Measurements from ENCODE around the gene SYCP2. TPM values are rescaled to one million over a fixed set of nuclear protein-coding genes. Genes with fewer than 3 reads are reported as not detected.

The SYCP2 gene
- total RNA-seq, 1 donor from 2014 or later, result 1.2 TPM

DNA sequence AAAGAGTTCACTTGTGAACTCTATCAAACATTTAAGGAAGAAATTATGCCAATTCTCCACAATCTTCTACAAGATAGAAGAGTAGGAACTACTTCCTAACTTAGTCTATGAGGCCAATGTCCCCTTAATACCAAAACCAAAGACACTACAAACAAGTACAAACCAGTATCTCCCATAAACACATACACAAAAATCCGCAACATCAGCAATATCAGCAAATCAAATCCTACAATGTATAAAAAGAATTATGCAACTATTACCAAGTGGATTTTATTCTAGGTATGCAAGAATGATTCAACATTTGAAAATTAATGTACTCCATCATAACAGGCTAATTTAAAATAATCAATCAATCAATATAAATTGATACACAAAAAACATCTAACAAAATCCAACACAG, 45.4 kb downstream of the SYCP2 start:
- TF ChIP-seq CTCF (conservative IDR thresholded peaks at IDR 0.05; ENCODE audit: low read depth, low read length), result no peak
- DNase-seq (ENCODE audit: low read depth), result no peak
- no peak overlapping the region for H3K4me3 ChIP-seq (ENCODE audit: low read depth, low read length)

DNA sequence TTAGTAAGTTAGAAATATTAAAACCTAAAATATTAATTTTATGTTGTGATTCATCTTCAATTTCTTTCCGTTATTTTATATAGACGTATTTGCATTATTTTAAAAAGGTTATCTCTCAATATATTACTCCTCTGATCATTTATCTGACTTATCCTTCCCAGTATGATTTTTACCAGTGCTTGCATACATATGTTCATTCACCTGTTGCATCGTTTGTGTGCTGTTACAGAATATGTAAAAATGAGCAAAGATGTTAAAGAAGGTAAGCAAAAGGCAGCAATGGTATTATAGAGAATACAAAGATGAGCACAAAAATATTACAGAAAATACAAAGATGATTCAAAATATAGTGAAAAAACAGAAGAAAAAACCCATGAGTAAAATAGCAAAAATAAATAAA, 48.9 kb downstream of the SYCP2 start:
- H3K4me3 ChIP-seq (ENCODE audit: low read depth, low read length), result no peak overlapping the region
- TF ChIP-seq CTCF (conservative IDR thresholded peaks at IDR 0.05; ENCODE audit: low read depth, low read length), result no peak
- DNase-seq (ENCODE audit: low read depth), result no peak

- no peak for DNase-seq (ENCODE audit: low read depth)
- no peak for TF ChIP-seq CTCF (conservative IDR thresholded peaks at IDR 0.05; ENCODE audit: low read depth, low read length)
- H3K4me3 ChIP-seq (ENCODE audit: low read depth, low read length), result no peak overlapping the region
These were observed 53.2 kb downstream of the SYCP2 start for GRCh38 chr20:59880198-59880597.

- H3K4me3 ChIP-seq (ENCODE audit: low read depth, low read length), result no peak overlapping the region
- no peak for DNase-seq (ENCODE audit: low read depth)
- no peak for TF ChIP-seq CTCF (conservative IDR thresholded peaks at IDR 0.05; ENCODE audit: low read depth, low read length)
These were observed 60.0 kb downstream of the SYCP2 start for GRCh38 chr20:59873409-59873808.

- no peak for DNase-seq (ENCODE audit: low read depth)
- H3K4me3 ChIP-seq (ENCODE audit: low read depth, low read length), result no peak overlapping the region
- TF ChIP-seq CTCF (conservative IDR thresholded peaks at IDR 0.05; ENCODE audit: low read depth, low read length), result no peak
These were observed 62.3 kb downstream of the SYCP2 start for GRCh38 chr20:59871096-59871495.

- H3K4me3 ChIP-seq (ENCODE audit: low read depth, low read length), result no peak overlapping the region
- DNase-seq (ENCODE audit: low read depth), result no peak
- TF ChIP-seq CTCF (conservative IDR thresholded peaks at IDR 0.05; ENCODE audit: low read depth, low read length), result no peak
These were observed 67.1 kb downstream of the SYCP2 start for GRCh38 chr20:59866338-59866737.

DNA sequence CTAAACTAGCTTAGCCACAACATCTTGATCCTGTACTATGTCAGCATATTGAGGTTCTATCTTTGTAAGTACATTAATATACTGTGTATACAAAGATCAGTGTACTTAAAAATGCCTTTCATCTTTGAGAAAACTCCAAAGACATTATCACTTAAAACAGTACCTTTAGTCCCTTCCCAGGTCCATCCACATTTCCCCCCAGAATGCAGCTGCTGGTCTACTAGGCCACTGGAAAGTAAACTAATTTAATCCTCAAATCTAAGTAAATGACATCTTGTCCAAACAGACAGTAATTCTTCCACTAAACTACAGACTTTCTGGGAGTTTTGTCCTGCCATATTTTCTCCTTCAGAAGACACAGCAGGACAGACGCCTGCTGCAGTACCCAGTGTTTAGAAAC, 68.7 kb downstream of the SYCP2 start:
- H3K4me3 ChIP-seq (ENCODE audit: low read depth, low read length), result no peak overlapping the region
- no peak for DNase-seq (ENCODE audit: low read depth)
- no peak for TF ChIP-seq CTCF (conservative IDR thresholded peaks at IDR 0.05; ENCODE audit: low read depth, low read length)

Data from epithelial cell of proximal tubule (primary cell).